ENCODE results near the gene PCDH17. TPM values are rescaled to one million over a fixed set of nuclear protein-coding genes. Genes with fewer than 3 reads are reported as not detected.

Gene PCDH17
- total and polyA plus RNA-seq, 7 donors, result 0.18 to 1.4 (median 0.53) TPM

GRCh38 chr13:57637515-57637914, 6.0 kb downstream of the PCDH17 start:
- no peaks in the 10 kb centered on the region for H3K4me1 ChIP-seq
- intact Hi-C loops (cut with DNase I), result no loop called here
- H3K36me3 ChIP-seq (ENCODE audit: insufficient read depth in 1 of 2, low read depth in 1 of 2), result no peaks in the 10 kb centered on the region
- no peak overlapping the region for H3K27ac ChIP-seq
- H3K4me3 ChIP-seq, result no peak overlapping the region
- no peak for ATAC-seq
- WGBS, 3 donors, result 84 to 92% (median 85%) methylated on average over 1 of the region's 1 CpG
- no peaks in the 10 kb centered on the region for H3K9me3 ChIP-seq
- H3K27me3 ChIP-seq (ENCODE audit: insufficient read depth in 3 of 3, low read length in 2 of 3), result peaks cover 0 to 23% (median 15%) of the 10 kb centered on the region in 3 donors
- no peak for DNase-seq
- TF ChIP-seq CTCF (IDR thresholded peaks at IDR 0.05), result no peak

- Histone ChIP-seq H3K4me1 (no peaks in the 10 kb centered on the region), H3K27me3 (ENCODE audit: insufficient read depth in 3 of 3, low read length in 2 of 3) (peaks cover 0 to 15% (median 12%) of the 10 kb centered on the region in 3 donors), H3K27ac (no peak overlapping the region), H3K4me3 (no peak overlapping the region), H3K36me3 (ENCODE audit: insufficient read depth in 1 of 2, low read depth in 1 of 2) (no peaks in the 10 kb centered on the region), H3K9me3 (no peaks in the 10 kb centered on the region)
- no peak for ATAC-seq
- intact Hi-C loops (cut with DNase I), result no loop called here
- no peak for TF ChIP-seq CTCF (IDR thresholded peaks at IDR 0.05)
- WGBS, 3 donors, result 57 to 64% (median 60%) methylated on average over 4 of the region's 4 CpGs
- no peak for DNase-seq
Measured at GRCh38 chr13:57638186-57638890, 6.8 kb downstream of the PCDH17 start.

GRCh38 chr13:57640607-57641006, 9.1 kb downstream of the PCDH17 start:
- ATAC-seq, result no peak
- Histone ChIP-seq H3K9me3 (no peaks in the 10 kb centered on the region), H3K4me1 (no peaks in the 10 kb centered on the region), H3K4me3 (no peak overlapping the region), H3K27ac (no peak overlapping the region), H3K36me3 (ENCODE audit: insufficient read depth in 1 of 2, low read depth in 1 of 2) (no peaks in the 10 kb centered on the region), H3K27me3 (ENCODE audit: insufficient read depth in 3 of 3, low read length in 2 of 3) (no peaks in the 10 kb centered on the region)
- no peak for TF ChIP-seq CTCF (IDR thresholded peaks at IDR 0.05)
- no peak for DNase-seq
- intact Hi-C loops (cut with DNase I), result no loop called here
- WGBS, 3 donors, result 70 to 83% (median 71%) methylated on average over 4 of the region's 4 CpGs

GRCh38 chr13:57641051-57641450, 9.5 kb downstream of the PCDH17 start:
- Histone ChIP-seq H3K4me3 (no peak overlapping the region), H3K27me3 (ENCODE audit: insufficient read depth in 3 of 3, low read length in 2 of 3) (no peaks in the 10 kb centered on the region), H3K4me1 (no peaks in the 10 kb centered on the region), H3K9me3 (no peaks in the 10 kb centered on the region), H3K36me3 (ENCODE audit: insufficient read depth in 1 of 2, low read depth in 1 of 2) (no peaks in the 10 kb centered on the region), H3K27ac (no peak overlapping the region)
- 77 to 84% (median 77%) methylated on average over 3 of the region's 3 CpGs for WGBS, 3 donors
- TF ChIP-seq CTCF (IDR thresholded peaks at IDR 0.05), result no peak
- no peak for ATAC-seq
- DNase-seq, result no peak
- intact Hi-C loops (cut with DNase I), result no loop called here

GRCh38 chr13:57644106-57644505, 12.6 kb downstream of the PCDH17 start:
- no peak for DNase-seq
- no peaks in the 10 kb centered on the region for H3K4me1 ChIP-seq
- H3K4me3 ChIP-seq, result no peak overlapping the region
- intact Hi-C loops (cut with DNase I), result no loop called here
- H3K27ac ChIP-seq, result no peak overlapping the region
- no peaks in the 10 kb centered on the region for H3K36me3 ChIP-seq (ENCODE audit: insufficient read depth in 1 of 2, low read depth in 1 of 2)
- H3K27me3 ChIP-seq (ENCODE audit: insufficient read depth in 3 of 3, low read length in 2 of 3), result no peaks in the 10 kb centered on the region
- 40 to 52% (median 50%) methylated on average over 3 of the region's 3 CpGs for WGBS, 3 donors
- no peak for ATAC-seq
- H3K9me3 ChIP-seq, result no peaks in the 10 kb centered on the region
- TF ChIP-seq CTCF (IDR thresholded peaks at IDR 0.05), result no peak

All from psoas muscle (tissue), 8 donors.